ENCODE results near the gene PLCL2. TPM values are rescaled to one million over a fixed set of nuclear protein-coding genes. Genes with fewer than 3 reads are reported as not detected.

Gene PLCL2
- total and polyA plus RNA-seq, 2 experiments from 2014 or later = 1.6 to 9.7 TPM

DNA sequence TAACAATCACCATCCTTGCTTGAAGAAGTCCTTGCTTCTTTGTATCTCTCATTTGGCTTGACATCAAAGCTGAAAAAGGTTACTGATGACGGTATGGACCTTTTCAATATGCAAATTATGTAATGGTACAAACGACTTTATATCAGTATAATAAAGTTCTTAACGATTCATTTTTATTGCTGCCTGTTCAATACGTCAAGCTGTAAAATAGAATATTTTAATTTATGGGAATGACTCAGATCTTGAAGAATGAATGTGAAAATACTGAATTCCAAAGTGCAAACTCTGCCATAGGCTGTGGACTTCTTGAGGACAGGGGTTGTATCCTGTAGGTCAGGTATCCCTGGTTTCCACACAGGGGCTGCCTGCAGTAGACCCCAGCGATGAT, 156.2 kb downstream of the PLCL2 start:
- Mint-ChIP-seq H3K27ac (no peak overlapping the region), H3K9me3 (no peaks in the 10 kb centered on the region), H3K4me1 (peaks cover 13% of the 10 kb centered on the region), H3K36me3 (ENCODE audit: low read depth) (no peaks in the 10 kb centered on the region), H3K27me3 (ENCODE audit: insufficient read depth, low read depth, poor library complexity) (peaks cover 1% of the 10 kb centered on the region), H3K4me3 (no peak overlapping the region)
- Histone ChIP-seq H4K20me1 (replicated peaks; ENCODE audit: insufficient read depth) (no peaks in the 10 kb centered on the region), H2AFZ (no peak overlapping the region), H3K4me3 (no peak overlapping the region), H3K79me2 (replicated peaks; ENCODE audit: insufficient read depth) (no peaks in the 10 kb centered on the region), H3K4me1 (ENCODE audit: insufficient read depth) (peaks cover 9% of the 10 kb centered on the region), H3F3A (replicated peaks; ENCODE audit: low read depth) (no peaks in the 10 kb centered on the region), H3K9me2 (ENCODE audit: insufficient read depth) (no peaks in the 10 kb centered on the region), H3K27ac (ENCODE audit: low read depth) (no peak overlapping the region), H3K4me2 (no peak overlapping the region), H3K36me3 (ENCODE audit: insufficient read depth) (no peaks in the 10 kb centered on the region), H3K27me3 (ENCODE audit: insufficient read depth) (no peaks in the 10 kb centered on the region)
- DNase-seq (ENCODE audit: low spot score) (no peak), ATAC-seq (no peak)
- no peak for TF ChIP-seq ZNF114 (CRISPR knock-in tag; IDR thresholded peaks at IDR 0.05)
- no peak for TF ChIP-seq ZNF331 (CRISPR knock-in tag; IDR thresholded peaks at IDR 0.05; ENCODE audit: low read depth)
- no peak for TF ChIP-seq EZH2 (IDR thresholded peaks at IDR 0.05; ENCODE audit: low read depth, unreplicated experiment)
- TF ChIP-seq, protein P1, sequence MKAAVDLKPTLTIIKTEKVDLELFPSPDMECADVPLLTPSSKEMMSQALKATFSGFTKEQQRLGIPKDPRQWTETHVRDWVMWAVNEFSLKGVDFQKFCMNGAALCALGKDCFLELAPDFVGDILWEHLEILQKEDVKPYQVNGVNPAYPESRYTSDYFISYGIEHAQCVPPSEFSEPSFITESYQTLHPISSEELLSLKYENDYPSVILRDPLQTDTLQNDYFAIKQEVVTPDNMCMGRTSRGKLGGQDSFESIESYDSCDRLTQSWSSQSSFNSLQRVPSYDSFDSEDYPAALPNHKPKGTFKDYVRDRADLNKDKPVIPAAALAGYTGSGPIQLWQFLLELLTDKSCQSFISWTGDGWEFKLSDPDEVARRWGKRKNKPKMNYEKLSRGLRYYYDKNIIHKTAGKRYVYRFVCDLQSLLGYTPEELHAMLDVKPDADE (IDR thresholded peaks at IDR 0.05) = no peak
- no peak for TF ChIP-seq NANOG (IDR thresholded peaks at IDR 0.05; ENCODE audit: borderline replicate concordance)
- no peak for TF ChIP-seq STAT1 (IDR thresholded peaks at IDR 0.05; ENCODE audit: unreplicated experiment)
- TF ChIP-seq, protein P2, sequence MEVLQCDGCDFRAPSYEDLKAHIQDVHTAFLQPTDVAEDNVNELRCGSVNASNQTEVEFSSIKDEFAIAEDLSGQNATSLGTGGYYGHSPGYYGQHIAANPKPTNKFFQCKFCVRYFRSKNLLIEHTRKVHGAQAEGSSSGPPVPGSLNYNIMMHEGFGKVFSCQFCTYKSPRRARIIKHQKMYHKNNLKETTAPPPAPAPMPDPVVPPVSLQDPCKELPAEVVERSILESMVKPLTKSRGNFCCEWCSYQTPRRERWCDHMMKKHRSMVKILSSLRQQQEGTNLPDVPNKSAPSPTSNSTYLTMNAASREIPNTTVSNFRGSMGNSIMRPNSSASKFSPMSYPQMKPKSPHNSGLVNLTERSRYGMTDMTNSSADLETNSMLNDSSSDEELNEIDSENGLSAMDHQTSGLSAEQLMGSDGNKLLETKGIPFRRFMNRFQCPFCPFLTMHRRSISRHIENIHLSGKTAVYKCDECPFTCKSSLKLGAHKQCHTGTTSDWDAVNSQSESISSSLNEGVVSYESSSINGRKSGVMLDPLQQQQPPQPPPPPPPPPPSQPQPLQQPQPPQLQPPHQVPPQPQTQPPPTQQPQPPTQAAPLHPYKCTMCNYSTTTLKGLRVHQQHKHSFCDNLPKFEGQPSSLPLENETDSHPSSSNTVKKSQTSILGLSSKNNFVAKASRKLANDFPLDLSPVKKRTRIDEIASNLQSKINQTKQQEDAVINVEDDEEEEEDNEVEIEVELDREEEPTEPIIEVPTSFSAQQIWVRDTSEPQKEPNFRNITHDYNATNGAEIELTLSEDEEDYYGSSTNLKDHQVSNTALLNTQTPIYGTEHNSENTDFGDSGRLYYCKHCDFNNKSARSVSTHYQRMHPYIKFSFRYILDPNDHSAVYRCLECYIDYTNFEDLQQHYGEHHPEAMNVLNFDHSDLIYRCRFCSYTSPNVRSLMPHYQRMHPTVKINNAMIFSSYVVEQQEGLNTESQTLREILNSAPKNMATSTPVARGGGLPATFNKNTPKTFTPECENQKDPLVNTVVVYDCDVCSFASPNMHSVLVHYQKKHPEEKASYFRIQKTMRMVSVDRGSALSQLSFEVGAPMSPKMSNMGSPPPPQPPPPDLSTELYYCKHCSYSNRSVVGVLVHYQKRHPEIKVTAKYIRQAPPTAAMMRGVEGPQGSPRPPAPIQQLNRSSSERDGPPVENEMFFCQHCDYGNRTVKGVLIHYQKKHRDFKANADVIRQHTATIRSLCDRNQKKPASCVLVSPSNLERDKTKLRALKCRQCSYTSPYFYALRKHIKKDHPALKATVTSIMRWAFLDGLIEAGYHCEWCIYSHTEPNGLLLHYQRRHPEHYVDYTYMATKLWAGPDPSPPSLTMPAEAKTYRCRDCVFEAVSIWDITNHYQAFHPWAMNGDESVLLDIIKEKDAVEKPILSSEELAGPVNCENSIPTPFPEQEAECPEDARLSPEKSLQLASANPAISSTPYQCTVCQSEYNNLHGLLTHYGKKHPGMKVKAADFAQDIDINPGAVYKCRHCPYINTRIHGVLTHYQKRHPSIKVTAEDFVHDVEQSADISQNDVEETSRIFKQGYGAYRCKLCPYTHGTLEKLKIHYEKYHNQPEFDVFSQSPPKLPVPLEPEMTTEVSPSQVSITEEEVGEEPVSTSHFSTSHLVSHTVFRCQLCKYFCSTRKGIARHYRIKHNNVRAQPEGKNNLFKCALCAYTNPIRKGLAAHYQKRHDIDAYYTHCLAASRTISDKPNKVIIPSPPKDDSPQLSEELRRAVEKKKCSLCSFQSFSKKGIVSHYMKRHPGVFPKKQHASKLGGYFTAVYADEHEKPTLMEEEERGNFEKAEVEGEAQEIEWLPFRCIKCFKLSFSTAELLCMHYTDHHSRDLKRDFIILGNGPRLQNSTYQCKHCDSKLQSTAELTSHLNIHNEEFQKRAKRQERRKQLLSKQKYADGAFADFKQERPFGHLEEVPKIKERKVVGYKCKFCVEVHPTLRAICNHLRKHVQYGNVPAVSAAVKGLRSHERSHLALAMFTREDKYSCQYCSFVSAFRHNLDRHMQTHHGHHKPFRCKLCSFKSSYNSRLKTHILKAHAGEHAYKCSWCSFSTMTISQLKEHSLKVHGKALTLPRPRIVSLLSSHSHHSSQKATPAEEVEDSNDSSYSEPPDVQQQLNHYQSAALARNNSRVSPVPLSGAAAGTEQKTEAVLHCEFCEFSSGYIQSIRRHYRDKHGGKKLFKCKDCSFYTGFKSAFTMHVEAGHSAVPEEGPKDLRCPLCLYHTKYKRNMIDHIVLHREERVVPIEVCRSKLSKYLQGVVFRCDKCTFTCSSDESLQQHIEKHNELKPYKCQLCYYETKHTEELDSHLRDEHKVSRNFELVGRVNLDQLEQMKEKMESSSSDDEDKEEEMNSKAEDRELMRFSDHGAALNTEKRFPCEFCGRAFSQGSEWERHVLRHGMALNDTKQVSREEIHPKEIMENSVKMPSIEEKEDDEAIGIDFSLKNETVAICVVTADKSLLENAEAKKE (CRISPR knock-in tag; IDR thresholded peaks at IDR 0.05) = no peak
- TF ChIP-seq, protein P3, sequence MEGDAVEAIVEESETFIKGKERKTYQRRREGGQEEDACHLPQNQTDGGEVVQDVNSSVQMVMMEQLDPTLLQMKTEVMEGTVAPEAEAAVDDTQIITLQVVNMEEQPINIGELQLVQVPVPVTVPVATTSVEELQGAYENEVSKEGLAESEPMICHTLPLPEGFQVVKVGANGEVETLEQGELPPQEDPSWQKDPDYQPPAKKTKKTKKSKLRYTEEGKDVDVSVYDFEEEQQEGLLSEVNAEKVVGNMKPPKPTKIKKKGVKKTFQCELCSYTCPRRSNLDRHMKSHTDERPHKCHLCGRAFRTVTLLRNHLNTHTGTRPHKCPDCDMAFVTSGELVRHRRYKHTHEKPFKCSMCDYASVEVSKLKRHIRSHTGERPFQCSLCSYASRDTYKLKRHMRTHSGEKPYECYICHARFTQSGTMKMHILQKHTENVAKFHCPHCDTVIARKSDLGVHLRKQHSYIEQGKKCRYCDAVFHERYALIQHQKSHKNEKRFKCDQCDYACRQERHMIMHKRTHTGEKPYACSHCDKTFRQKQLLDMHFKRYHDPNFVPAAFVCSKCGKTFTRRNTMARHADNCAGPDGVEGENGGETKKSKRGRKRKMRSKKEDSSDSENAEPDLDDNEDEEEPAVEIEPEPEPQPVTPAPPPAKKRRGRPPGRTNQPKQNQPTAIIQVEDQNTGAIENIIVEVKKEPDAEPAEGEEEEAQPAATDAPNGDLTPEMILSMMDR (conservative IDR thresholded peaks at IDR 0.05; ENCODE audit: low read depth in 2 of 2) = no peak
- TF ChIP-seq EZH2phosphoT487 (IDR thresholded peaks at IDR 0.05; ENCODE audit: unreplicated experiment) = no peak
- no peak for TF ChIP-seq JUNB (IDR thresholded peaks at IDR 0.05; ENCODE audit: unreplicated experiment)
- TF ChIP-seq CREB1 (CRISPR knock-in tag; IDR thresholded peaks at IDR 0.05; ENCODE audit: low read depth) = no peak
- TF ChIP-seq POLR2AphosphoS5 (IDR thresholded peaks at IDR 0.05; ENCODE audit: low read depth) = no peak
- TF ChIP-seq, protein P4, sequence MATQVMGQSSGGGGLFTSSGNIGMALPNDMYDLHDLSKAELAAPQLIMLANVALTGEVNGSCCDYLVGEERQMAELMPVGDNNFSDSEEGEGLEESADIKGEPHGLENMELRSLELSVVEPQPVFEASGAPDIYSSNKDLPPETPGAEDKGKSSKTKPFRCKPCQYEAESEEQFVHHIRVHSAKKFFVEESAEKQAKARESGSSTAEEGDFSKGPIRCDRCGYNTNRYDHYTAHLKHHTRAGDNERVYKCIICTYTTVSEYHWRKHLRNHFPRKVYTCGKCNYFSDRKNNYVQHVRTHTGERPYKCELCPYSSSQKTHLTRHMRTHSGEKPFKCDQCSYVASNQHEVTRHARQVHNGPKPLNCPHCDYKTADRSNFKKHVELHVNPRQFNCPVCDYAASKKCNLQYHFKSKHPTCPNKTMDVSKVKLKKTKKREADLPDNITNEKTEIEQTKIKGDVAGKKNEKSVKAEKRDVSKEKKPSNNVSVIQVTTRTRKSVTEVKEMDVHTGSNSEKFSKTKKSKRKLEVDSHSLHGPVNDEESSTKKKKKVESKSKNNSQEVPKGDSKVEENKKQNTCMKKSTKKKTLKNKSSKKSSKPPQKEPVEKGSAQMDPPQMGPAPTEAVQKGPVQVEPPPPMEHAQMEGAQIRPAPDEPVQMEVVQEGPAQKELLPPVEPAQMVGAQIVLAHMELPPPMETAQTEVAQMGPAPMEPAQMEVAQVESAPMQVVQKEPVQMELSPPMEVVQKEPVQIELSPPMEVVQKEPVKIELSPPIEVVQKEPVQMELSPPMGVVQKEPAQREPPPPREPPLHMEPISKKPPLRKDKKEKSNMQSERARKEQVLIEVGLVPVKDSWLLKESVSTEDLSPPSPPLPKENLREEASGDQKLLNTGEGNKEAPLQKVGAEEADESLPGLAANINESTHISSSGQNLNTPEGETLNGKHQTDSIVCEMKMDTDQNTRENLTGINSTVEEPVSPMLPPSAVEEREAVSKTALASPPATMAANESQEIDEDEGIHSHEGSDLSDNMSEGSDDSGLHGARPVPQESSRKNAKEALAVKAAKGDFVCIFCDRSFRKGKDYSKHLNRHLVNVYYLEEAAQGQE (IDR thresholded peaks at IDR 0.05; ENCODE audit: unreplicated experiment) = no peak

Data from GM23338 (cell line).